Thyroid gland (tissue), 4 donors: ENCODE measurements around the gene SSX2IP. TPM values are rescaled to one million over a fixed set of nuclear protein-coding genes. Genes with fewer than 3 reads are reported as not detected.

Source experiments
- DNase-seq, 2 donors: peaks; one replicate each; pipeline ENCODE4 v3.0.0-alpha.2; 2019
- H3K27ac ChIP-seq, 3 donors: fragments of 200-600 bp; sonication (generic); 1 replicate in 2 of 3; 2 replicates in 1 of 3; pipeline ENCODE4 v1.5.1; 2016 to 2019; ENCODE audit warnings: mild to moderate bottlenecking in 1 of 3, moderate library complexity in 1 of 3
- H3K27me3 ChIP-seq: fragments of 200-600 bp; sonication (generic); one replicate; pipeline ENCODE4 v1.5.1; 2019
- H3K36me3 ChIP-seq, 2 donors: fragments of 200-600 bp; sonication (generic); one replicate each; pipeline ENCODE4 v1.5.1; 2016 to 2019
- H3K4me1 ChIP-seq, 2 donors: fragments of 200-600 bp; sonication (generic); one replicate each; pipeline ENCODE4 v1.5.1; 2017 to 2019
- H3K4me3 ChIP-seq, 3 donors: fragments of 200-600 bp; sonication (generic); replicated peaks in 1 of 3; 1 replicate in 2 of 3; 2 replicates in 1 of 3; pipeline ENCODE4 v1.5.1; 2016; ENCODE audit warnings: mild to moderate bottlenecking in 1 of 3
- H3K9me3 ChIP-seq: fragments of 200-600 bp; sonication (generic); one replicate; pipeline ENCODE4 v1.5.1; 2017
- POLR2A ChIP-seq, 2 donors: fragments of 450-650 bp; IDR thresholded peaks; one replicate each; pipeline ENCODE4 v1.6.1; 2017; ENCODE audit warnings: antibody characterized with exemption in 2 of 2, mild to moderate bottlenecking in 2 of 2, moderate library complexity in 1 of 2
- WGBS, 2 donors: methylation state at CpG; one replicate each; pipeline ENCODE4 v1.1.5; 2017; 5-methylcytosine and 5-hydroxymethylcytosine counted together
- intact Hi-C: fragments of 100-400 bp; cut with DNase I; formaldehyde crosslinking; loops from one replicate; pipeline ENCODE4 v1.15.1; 2023
- total RNA-seq, 4 donors: library from RNA; depleted of rRNA; stranded (reverse); fragments of >200 nt; gene quantifications; one replicate each; pipeline ENCODE4 v1.2.3, GENCODE V29; 2016
- TF ChIP-seq, protein P1 (sequence below), 6 experiments: fragments of 200-600 bp in 3 of 6; fragments of 450-650 bp in 3 of 6; sonication (generic) in 3 of 6; IDR thresholded peaks; one replicate each; pipeline ENCODE4 v1.5.1; 2016 to 2019; ENCODE audit warnings: antibody characterized with exemption in 6 of 6, mild to moderate bottlenecking in 2 of 6, inconsistent platforms in 1 of 6, moderate library complexity in 1 of 6

The SSX2IP gene
- total RNA-seq, 4 donors from 2014 or later, result 9.0 to 11.4 (median 9.5) TPM

DNA sequence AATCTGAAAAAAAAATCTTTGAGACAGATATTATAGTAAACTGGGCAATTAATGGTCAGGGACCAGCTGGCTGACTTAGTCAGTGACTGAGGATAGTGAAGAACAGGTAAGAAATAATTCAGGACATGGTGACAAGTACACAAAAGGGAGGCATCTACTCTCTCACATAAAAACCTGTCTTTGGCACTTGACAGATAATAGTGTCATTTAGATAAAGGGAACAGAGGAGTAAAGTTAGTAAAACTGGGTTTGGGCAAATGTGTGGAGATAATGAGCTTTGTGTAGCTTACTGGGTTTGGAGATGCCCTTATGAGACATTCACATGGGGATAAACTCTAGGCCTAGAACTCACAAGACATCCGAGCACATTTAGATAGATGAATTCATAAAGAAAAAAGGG lies 4.0 kb downstream of the SSX2IP start:
- WGBS, 2 donors, result 91 to 97% methylated on average over 1 of the region's 1 CpG
- intact Hi-C loops, result no loop called here
- H3K27ac ChIP-seq, result no peak overlapping the region
- no peaks in the 10 kb centered on the region for H3K9me3 ChIP-seq
- TF ChIP-seq, protein P1, sequence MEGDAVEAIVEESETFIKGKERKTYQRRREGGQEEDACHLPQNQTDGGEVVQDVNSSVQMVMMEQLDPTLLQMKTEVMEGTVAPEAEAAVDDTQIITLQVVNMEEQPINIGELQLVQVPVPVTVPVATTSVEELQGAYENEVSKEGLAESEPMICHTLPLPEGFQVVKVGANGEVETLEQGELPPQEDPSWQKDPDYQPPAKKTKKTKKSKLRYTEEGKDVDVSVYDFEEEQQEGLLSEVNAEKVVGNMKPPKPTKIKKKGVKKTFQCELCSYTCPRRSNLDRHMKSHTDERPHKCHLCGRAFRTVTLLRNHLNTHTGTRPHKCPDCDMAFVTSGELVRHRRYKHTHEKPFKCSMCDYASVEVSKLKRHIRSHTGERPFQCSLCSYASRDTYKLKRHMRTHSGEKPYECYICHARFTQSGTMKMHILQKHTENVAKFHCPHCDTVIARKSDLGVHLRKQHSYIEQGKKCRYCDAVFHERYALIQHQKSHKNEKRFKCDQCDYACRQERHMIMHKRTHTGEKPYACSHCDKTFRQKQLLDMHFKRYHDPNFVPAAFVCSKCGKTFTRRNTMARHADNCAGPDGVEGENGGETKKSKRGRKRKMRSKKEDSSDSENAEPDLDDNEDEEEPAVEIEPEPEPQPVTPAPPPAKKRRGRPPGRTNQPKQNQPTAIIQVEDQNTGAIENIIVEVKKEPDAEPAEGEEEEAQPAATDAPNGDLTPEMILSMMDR (IDR thresholded peaks at IDR 0.05), result no peak
- H3K36me3 ChIP-seq, result no peaks in the 10 kb centered on the region
- H3K4me3 ChIP-seq, result no peak overlapping the region
- no peak for DNase-seq
- H3K4me1 ChIP-seq, result peaks cover 3 to 4% of the 10 kb centered on the region in 2 donors
- no peaks in the 10 kb centered on the region for H3K27me3 ChIP-seq

DNA sequence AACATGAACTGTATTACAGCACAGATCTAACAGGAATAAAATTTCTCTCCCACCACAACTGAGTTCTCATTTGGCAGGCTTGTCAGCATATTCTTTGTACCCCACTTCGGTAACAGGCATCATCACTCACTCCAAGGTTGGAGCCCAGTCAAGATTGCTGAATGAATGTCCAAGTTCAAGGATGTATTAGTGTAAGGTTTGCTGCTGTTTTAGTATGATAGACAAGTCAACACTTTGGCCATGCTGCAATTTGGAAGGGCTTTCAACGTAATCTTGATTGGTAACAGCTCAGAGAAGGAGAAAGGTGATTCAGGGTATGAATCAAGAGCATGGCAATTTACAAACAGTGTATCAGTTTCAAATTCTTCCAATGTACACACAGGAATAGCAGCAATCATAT lies 6.8 kb downstream of the SSX2IP start:
- H3K4me3 ChIP-seq, result no peak overlapping the region
- TF ChIP-seq, protein P1 (IDR thresholded peaks at IDR 0.05), result no peak
- TF ChIP-seq POLR2A (IDR thresholded peaks at IDR 0.05), result no peak

DNA sequence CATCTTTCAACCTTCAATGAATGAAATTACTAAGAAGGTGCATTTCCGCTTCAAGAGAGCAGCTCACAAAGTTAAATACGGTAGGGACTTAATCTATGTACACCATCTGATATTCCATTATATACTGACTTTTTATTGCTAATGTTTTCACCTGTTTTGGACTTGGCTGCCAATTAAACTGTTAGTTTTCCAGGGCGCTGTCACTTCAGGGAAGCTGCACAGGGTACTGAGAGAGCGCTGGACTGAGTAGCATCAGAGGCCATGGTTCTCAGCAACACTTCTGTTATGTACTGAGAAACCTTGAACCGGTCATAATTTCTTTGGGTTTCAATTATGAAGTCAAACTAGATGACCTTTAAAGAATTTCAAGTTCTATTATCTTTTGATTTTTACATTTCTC lies 8.2 kb downstream of the SSX2IP start:
- Histone ChIP-seq H3K27ac (no peak overlapping the region), H3K9me3 (no peaks in the 10 kb centered on the region), H3K36me3 (no peaks in the 10 kb centered on the region), H3K27me3 (no peaks in the 10 kb centered on the region), H3K4me1 (no peaks in the 10 kb centered on the region), H3K4me3 (no peak overlapping the region)
- TF ChIP-seq, protein P1 (IDR thresholded peaks at IDR 0.05), result no peak
- no peak for TF ChIP-seq POLR2A (IDR thresholded peaks at IDR 0.05)
- 96 to 100% methylated on average over 5 of the region's 5 CpGs for WGBS, 2 donors
- intact Hi-C loops, result no loop called here
- DNase-seq, result no peak

More for the DNA sequence above, 6.8 kb downstream of the SSX2IP start:
- WGBS, 2 donors, result 92 to 99% methylated on average over 2 of the region's 2 CpGs
- Histone ChIP-seq H3K36me3 (no peaks in the 10 kb centered on the region), H3K4me1 (no peaks in the 10 kb centered on the region), H3K27me3 (no peaks in the 10 kb centered on the region), H3K9me3 (no peaks in the 10 kb centered on the region), H3K27ac (no peak overlapping the region)
- no peak for DNase-seq
- intact Hi-C loops, result no loop called here

DNA sequence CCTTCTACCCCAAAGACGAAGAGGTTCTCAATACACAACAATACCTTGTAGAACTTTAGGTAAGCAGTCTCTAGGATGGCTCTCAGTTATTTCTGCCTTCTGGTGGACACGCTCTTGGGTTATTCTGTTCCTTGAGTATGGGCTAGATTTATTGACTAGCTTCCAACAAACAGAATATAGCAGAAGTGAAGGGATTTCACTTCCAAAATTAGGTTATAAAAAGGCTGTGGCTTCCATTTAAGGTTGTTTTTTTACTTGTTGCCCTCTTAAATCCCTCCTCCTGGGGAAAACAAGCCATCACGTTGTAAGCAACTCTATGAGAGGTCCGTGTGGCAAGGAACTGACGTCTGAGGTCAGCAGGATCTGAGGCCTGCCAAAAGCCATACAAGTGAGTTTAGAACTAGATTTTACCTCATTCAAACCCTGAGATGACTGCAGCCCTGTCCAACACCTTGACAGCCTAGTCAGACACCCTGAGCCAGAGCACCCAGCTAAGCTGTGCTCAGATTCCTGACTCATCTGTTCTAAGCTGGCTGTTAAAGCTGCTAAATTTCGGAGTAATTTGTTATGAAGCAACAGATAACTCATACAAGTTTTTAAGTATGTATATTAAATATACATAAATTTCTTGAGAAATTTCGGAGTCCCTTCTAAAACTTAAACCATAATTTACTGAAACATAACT lies 12.7 kb downstream of the SSX2IP start:
- intact Hi-C loops, result no loop called here
- H3K4me3 ChIP-seq, result no peak overlapping the region
- no peak for DNase-seq
- no peaks in the 10 kb centered on the region for H3K27me3 ChIP-seq
- 80 to 91% methylated on average over 7 of the region's 7 CpGs for WGBS, 2 donors
- H3K9me3 ChIP-seq, result no peaks in the 10 kb centered on the region
- H3K36me3 ChIP-seq, result no peaks in the 10 kb centered on the region
- TF ChIP-seq, protein P1 (IDR thresholded peaks at IDR 0.05), result no peak
- no peak for TF ChIP-seq POLR2A (IDR thresholded peaks at IDR 0.05)
- H3K4me1 ChIP-seq, result no peaks in the 10 kb centered on the region
- no peak overlapping the region for H3K27ac ChIP-seq

DNA sequence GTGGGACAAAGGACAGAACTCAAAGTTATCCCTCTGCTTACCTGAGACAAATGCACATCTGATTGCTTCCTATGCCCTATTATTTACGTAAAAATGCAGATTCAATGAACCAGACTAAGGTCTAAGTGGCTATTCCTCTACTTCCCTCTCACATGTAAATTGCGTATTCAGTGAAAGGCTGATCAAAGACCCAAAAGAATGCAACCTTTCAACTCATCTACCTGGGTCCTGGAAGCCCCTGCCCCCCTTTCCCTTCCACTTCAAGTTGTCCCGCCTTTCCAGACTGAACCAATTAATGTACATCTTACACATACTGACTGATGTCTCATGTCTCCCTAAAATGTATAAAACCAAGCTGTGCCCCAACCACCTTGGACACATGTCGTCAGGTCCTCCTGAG lies 14.6 kb downstream of the SSX2IP start:
- intact Hi-C loops, result no loop called here
- 94 to 97% methylated on average over 4 of the region's 4 CpGs for WGBS, 2 donors
- H3K4me3 ChIP-seq, result no peak overlapping the region

More for the DNA sequence above, 14.6 kb downstream of the SSX2IP start:
- Histone ChIP-seq H3K27ac (no peak overlapping the region), H3K9me3 (no peaks in the 10 kb centered on the region), H3K36me3 (no peaks in the 10 kb centered on the region), H3K4me1 (no peaks in the 10 kb centered on the region), H3K27me3 (no peaks in the 10 kb centered on the region)
- no peak for DNase-seq
- no peak for TF ChIP-seq POLR2A (IDR thresholded peaks at IDR 0.05)
- TF ChIP-seq, protein P1 (IDR thresholded peaks at IDR 0.05), result no peak
